Spleen (tissue), 11 donors: ENCODE results near the gene PHTF1. TPM values are rescaled to one million over a fixed set of nuclear protein-coding genes. Genes with fewer than 3 reads are reported as not detected.

Experiments used
- DNase-seq: peaks from one replicate; pipeline ENCODE4 v3.0.0-alpha.2; 2020
- H3K27ac ChIP-seq, 8 donors: fragments of 200-600 bp; sonication (generic) in 7 of 8; 1 replicate in 4 of 8; 2 replicates in 4 of 8; pipeline versions ENCODE4 v1.5.0 to v1.8.0; 2016 to 2021; ENCODE audit warnings: inconsistent platforms in 4 of 8, mild to moderate bottlenecking in 4 of 8, moderate library complexity in 1 of 8
- H3K27me3 ChIP-seq, 7 donors: fragments of 200-600 bp; sonication (generic) in 6 of 7; replicated peaks in 1 of 7; 1 replicate in 4 of 7; 2 replicates in 3 of 7; pipeline versions ENCODE4 v1.5.0 to v1.8.0; 2016 to 2021; ENCODE audit warnings: inconsistent platforms in 3 of 7, mild to moderate bottlenecking in 1 of 7
- H3K36me3 ChIP-seq, 6 donors: fragments of 200-600 bp; sonication (generic) in 5 of 6; 1 replicate in 4 of 6; 2 replicates in 2 of 6; pipeline versions ENCODE4 v1.5.0 to v1.8.0; 2016 to 2021; ENCODE audit warnings: inconsistent platforms in 2 of 6
- H3K4me1 ChIP-seq, 6 donors: fragments of 200-600 bp; sonication (generic) in 5 of 6; 1 replicate in 3 of 6; 2 replicates in 3 of 6; pipeline versions ENCODE4 v1.5.0 to v1.8.0; 2016 to 2021; ENCODE audit warnings: inconsistent platforms in 3 of 6
- H3K4me3 ChIP-seq, 8 donors: fragments of 200-600 bp; sonication (generic) in 7 of 8; 1 replicate in 4 of 8; 2 replicates in 4 of 8; pipeline versions ENCODE4 v1.5.0 to v1.8.0; 2016 to 2021; ENCODE audit warnings: inconsistent platforms in 4 of 8, mild to moderate bottlenecking in 4 of 8, moderate library complexity in 2 of 8
- H3K9me3 ChIP-seq, 8 donors: fragments of 200-600 bp; sonication (generic) in 7 of 8; 1 replicate in 4 of 8; 2 replicates in 4 of 8; pipeline versions ENCODE4 v1.5.0 to v1.8.0; 2016 to 2021; ENCODE audit warnings: inconsistent platforms in 4 of 8
- POLR2A ChIP-seq, 3 donors: fragments of 450-650 bp; IDR thresholded peaks; one replicate each; pipeline ENCODE4 v1.5.1; 2017; ENCODE audit warnings: antibody characterized with exemption in 3 of 3, mild to moderate bottlenecking in 1 of 3
- POLR2AphosphoS5 ChIP-seq, 3 donors: sonication (generic); formaldehyde crosslinking; IDR thresholded peaks; one replicate each; pipeline ENCODE4 v1.5.1; 2017; ENCODE audit warnings: antibody characterized with exemption in 3 of 3
- WGBS, 5 donors: extraction: QIAGEN DNeasy Blood & Tissue Kit in 3 of 5; methylation state at CpG; one replicate each; pipeline versions ENCODE4 v1.1.5 to v1.1.7; 2013 to 2018; 5-methylcytosine and 5-hydroxymethylcytosine counted together
- intact Hi-C: fragments of 100-400 bp; cut with DNase I; formaldehyde crosslinking; loops from one replicate; pipeline ENCODE4 v1.15.0; 2023; ENCODE audit warnings: low total_unique reads
- polyA plus RNA-seq, 3 donors: library from polyadenylated mRNA; stranded (reverse); fragments of 200-250 nt; gene quantifications; one replicate each; pipeline ENCODE4 v1.2.1, GENCODE V29; 2013
- total RNA-seq, 7 donors: library from RNA; depleted of rRNA in 3 of 7; stranded (reverse); fragments of >200 nt in 3 of 7; fragmentation: NEBNext Ultra II Directional in 4 of 7; extraction: Animal tissue kit (Norgen Biotek cat#: 25700) in 4 of 7; gene quantifications; one replicate each; pipeline versions ENCODE4 v1.1.0 to v1.2.1, GENCODE V29; 2016 to 2021
- TF ChIP-seq, protein P1 (sequence below), 11 experiments: fragments of 200-600 bp in 7 of 11; fragments of 450-650 bp in 4 of 11; sonication (generic) in 4 of 11; IDR thresholded peaks in 8 of 11; conservative IDR thresholded peaks in 3 of 11; 1 replicate in 7 of 11; 2 replicates in 4 of 11; pipeline versions ENCODE4 v1.4.0 to v1.8.0; 2016 to 2021; ENCODE audit warnings: antibody characterized with exemption in 11 of 11, inconsistent platforms in 4 of 11, mild to moderate bottlenecking in 1 of 11
- donor health status: healthy with polysubstance abuse.
- donor health status: DM: no; HTN: no; CAD: no; lungs with moderate emphysema.
- donor health status: DM: no; HTN: no; CAD: no.
- donor health status: Bipolar disorder and iron deficiency.
- donor health status: healthy.
- donor health status: DM: no; HTN: no; CAD: no.
- donor health status: DM: yes; HTN: yes; CAD: no.

PHTF1 gene
- total and polyA plus RNA-seq, 10 donors = 5.6 to 47.6 (median 20.3) TPM

DNA sequence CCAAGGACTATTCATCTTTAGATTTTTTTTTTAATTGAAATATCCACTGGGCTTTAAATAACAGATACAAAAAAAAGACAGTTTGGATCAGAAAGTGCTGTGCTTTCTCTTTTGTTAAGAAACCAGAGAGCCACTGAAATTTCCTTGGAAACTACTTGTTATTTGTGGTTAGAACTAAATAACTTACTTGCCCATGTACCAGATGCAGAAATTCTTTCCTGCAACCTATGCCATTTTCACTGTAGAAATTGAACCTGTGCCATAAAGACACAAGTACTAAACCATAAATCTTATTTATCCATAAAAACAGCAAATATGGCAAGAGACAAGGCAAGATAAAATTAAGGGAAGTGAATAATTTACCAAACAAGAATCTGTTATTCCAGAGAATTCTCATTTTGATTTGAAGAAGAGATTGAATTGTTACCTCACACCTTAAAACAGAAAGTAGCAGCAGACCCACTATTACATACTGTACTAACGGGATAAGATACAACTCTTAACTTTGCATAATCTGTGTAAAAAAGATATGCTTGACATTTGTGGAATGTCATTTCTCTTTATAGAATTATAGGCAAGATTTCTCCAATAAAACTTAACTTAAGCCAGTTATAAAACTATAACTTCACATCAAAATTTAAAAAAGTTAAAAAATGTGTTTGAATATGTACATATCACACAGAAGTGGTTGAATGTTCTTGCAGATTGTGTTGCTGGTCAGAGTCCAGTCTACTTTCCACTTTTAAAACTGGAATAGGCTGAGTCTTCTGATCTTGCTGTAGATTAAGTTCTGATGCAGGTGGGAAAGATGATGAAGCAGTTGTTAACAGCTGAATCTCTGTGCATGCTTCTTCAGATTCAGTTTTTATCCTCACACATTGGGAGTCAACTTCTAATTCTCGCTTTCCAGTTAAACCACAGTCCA, 6.3 kb upstream of the PHTF1 start:
- no peaks in the 10 kb centered on the region for H3K27me3 ChIP-seq
- DNase-seq = no peak
- no peak overlapping the region for H3K4me3 ChIP-seq
- H3K4me1 ChIP-seq = peaks cover 0 to 21% (median 8%) of the 10 kb centered on the region in 6 donors
- H3K9me3 ChIP-seq = no peaks in the 10 kb centered on the region
- intact Hi-C loops = loop anchor here (10.0 kb wide), 1 partner anchor 49 kb away; the partner anchor contains the start of gene RSBN1
- peaks cover 0 to 54% (median 31%) of the 10 kb centered on the region in 6 donors for H3K36me3 ChIP-seq
- TF ChIP-seq, protein P1, sequence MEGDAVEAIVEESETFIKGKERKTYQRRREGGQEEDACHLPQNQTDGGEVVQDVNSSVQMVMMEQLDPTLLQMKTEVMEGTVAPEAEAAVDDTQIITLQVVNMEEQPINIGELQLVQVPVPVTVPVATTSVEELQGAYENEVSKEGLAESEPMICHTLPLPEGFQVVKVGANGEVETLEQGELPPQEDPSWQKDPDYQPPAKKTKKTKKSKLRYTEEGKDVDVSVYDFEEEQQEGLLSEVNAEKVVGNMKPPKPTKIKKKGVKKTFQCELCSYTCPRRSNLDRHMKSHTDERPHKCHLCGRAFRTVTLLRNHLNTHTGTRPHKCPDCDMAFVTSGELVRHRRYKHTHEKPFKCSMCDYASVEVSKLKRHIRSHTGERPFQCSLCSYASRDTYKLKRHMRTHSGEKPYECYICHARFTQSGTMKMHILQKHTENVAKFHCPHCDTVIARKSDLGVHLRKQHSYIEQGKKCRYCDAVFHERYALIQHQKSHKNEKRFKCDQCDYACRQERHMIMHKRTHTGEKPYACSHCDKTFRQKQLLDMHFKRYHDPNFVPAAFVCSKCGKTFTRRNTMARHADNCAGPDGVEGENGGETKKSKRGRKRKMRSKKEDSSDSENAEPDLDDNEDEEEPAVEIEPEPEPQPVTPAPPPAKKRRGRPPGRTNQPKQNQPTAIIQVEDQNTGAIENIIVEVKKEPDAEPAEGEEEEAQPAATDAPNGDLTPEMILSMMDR (IDR thresholded peaks at IDR 0.05 in 8 of 11, conservative IDR thresholded peaks at IDR 0.05 in 3 of 11) = no peak
- TF ChIP-seq POLR2A (IDR thresholded peaks at IDR 0.05) (no peak), POLR2AphosphoS5 (IDR thresholded peaks at IDR 0.05) (no peak)
- no peak overlapping the region for H3K27ac ChIP-seq
- 91 to 96% (median 93%) methylated on average over 2 of the region's 2 CpGs for WGBS, 5 donors

DNA sequence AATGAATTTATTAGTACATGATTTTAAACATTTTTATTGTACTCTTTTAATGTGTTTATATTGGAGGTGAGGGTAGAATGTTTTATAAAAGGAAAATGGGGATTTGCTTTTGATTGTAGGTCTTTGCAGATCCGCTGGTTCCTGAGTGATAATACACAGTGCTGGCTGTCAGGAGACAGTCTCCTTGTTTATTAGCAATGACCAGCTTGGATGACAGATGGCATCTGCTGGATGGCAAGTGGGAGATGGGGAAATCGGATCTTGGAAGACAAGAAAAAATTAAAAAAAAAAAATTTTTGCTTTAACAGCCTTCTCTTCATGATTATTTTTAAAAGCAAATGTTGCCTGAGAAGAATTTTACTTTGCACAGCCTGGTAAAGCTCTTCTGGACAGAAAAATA, 4.4 kb upstream of the PHTF1 start:
- Histone ChIP-seq H3K4me1 (peaks cover 0 to 14% (median 7%) of the 10 kb centered on the region in 6 donors), H3K27ac (no peak overlapping the region), H3K4me3 (no peak overlapping the region), H3K36me3 (peaks cover 0 to 54% (median 31%) of the 10 kb centered on the region in 6 donors), H3K27me3 (no peaks in the 10 kb centered on the region), H3K9me3 (no peaks in the 10 kb centered on the region)
- DNase-seq = no peak
- intact Hi-C loops = loop anchor here (10.0 kb wide), 1 partner anchor 51 kb away; the partner anchor contains the start of gene RSBN1
- TF ChIP-seq POLR2AphosphoS5 (IDR thresholded peaks at IDR 0.05) (no peak), POLR2A (IDR thresholded peaks at IDR 0.05) (no peak)
- TF ChIP-seq, protein P1 (IDR thresholded peaks at IDR 0.05 in 8 of 11, conservative IDR thresholded peaks at IDR 0.05 in 3 of 11) = no peak
- 89 to 100% (median 92%) methylated on average over 2 of the region's 2 CpGs for WGBS, 5 donors

DNA sequence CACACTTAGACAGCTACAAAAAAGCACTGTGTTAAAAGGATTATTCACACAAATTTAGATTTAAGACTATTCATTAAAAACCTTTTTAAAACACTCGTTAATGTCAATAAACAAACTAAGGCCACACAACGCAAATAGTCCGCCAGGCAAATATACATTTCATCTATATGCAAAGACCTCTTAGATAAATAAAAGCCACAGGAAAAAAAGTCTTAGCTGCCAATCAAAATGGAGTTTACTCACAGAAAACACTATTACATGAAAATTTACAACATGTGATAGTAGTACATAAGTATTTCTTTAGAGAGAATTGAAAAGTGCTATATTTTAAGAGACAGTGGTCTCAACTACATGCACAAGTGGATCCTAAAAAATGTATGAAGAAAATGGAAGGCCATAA, 2.7 kb upstream of the PHTF1 start:
- peaks cover 8 to 30% (median 17%) of the 10 kb centered on the region in 6 donors for H3K4me1 ChIP-seq
- intact Hi-C loops = loop anchor here (10.0 kb wide), 1 partner anchor 53 kb away; the partner anchor contains the start of gene RSBN1
- no peaks in the 10 kb centered on the region for H3K9me3 ChIP-seq
- H3K4me3 ChIP-seq = no peak overlapping the region
- no peak for TF ChIP-seq POLR2AphosphoS5 (IDR thresholded peaks at IDR 0.05)
- TF ChIP-seq, protein P1 (IDR thresholded peaks at IDR 0.05 in 8 of 11, conservative IDR thresholded peaks at IDR 0.05 in 3 of 11) = no peak
- H3K27me3 ChIP-seq = no peaks in the 10 kb centered on the region
- peaks cover 0 to 40% (median 25%) of the 10 kb centered on the region in 6 donors for H3K36me3 ChIP-seq
- no peak overlapping the region for H3K27ac ChIP-seq
- WGBS, 5 donors = 91 to 97% (median 95%) methylated on average over 3 of the region's 3 CpGs
- no peak for DNase-seq
